ENCODE data around the gene KIF27.
"Not testable (repeated sequence)": the region's sequence is repeated elsewhere in the genome, so short reads cannot be mapped to it uniquely, and the experiment has no call there.

The KIF27 gene

DNA sequence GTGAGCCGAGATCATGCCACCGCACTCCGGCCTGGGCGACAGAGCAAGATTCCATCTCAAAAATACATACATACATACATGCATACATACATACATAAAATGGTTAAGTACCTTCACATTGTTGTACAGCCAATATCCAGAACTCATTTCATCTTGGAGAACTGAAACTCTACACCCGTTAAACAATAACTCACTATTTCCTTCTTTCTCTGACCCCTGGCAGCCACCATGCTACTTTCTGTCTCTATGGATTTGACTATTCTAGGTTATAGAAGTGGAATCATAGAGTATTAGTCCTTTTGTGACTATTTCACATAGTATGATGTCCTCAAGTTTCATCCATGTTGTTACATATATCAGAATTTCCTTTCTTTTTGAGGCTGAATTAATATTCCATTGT, 9.6 kb upstream of the KIF27 start:
- DNase-seq: no peak

DNA sequence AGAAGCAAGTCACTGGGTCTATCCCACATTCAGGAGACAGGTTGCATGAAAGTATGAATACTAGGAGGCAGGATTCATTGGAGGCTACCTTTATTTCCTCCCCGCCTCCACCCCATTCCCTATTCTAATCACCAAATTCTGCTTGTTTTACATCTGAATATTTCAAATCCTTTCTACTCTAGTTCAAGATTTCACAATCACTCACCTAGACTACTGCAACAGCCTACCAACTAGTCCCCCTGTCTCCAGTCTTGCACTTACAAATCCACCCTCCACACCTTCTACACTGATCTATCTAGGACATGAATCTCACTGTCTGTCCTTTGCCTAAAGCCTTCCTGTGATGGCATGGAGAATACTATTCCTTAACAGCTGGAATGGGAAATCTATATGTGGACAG, 6.4 kb upstream of the KIF27 start:
- DNase-seq: no peak

DNA sequence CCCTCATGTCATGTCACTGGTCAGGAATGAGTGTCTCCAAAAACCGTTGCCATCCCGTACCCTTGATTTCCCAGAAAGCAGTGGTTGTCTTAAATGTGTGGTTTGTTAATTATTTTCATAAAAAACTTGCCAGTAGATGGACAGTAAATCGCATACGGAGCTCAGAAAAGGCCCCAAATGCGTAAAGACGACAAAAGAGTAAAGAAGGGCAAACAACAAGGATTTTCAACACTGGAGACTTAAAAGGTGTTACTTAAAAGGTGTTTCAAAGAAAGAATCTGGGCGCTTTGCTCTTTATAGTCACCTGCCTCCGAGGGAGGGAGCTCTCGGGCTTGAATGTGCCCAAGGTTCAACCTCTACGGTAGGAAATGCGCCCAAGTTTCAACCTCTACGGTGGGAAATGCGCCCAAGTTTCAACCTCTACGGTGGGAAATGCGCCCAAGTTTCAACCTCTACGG, 734 bp downstream of the KIF27 start:
- no peak for DNase-seq

GRCh38 chr9:83919111-83919510, 2.1 kb downstream of the KIF27 start:
- no peak for DNase-seq

DNA sequence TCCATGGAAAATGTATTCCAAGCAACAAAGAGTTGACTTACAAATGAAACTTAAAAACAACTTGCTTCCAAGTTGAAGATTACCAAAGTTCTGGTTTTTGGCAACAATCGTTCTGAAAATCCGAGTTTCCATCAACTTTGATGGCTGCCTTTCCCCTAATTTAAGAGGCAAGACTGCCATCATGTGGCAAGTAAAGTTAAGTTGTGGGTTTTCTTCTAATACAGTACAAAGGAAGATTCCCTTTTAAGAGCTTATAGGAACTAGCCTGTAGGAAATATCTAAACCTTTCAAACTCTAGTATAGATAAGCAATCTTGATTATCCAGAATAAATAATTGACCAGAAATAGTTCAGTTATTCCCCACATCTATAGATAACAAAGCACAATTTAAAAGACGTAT, 9.0 kb downstream of the KIF27 start:
- peak; percentile 45 for DNase-seq

GRCh38 chr9:83906144-83906543, 15.1 kb downstream of the KIF27 start:
- no peak for DNase-seq

GRCh38 chr9:83900615-83901014, 20.6 kb downstream of the KIF27 start:
- not testable (repeated sequence) for DNase-seq

GRCh38 chr9:83894301-83894700, 26.9 kb downstream of the KIF27 start:
- not testable (repeated sequence) for DNase-seq

DNA sequence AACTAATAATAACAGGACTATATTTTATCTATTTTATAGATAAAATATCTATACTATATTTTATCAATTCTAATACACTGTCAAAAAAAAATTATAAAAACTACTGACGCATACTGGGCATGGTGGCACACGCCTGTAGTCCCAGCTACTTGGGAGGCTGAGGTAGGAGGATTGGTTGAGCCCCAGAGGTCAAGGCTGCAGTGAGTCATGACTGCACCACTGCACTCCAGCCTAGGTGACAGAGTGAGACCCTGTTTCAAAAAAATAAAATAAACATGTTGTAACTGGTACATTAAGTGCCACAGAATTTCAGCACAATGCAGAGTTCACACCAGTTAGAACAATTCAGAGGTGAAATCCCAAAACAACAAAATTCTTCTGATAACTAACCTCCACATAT, 34.7 kb downstream of the KIF27 start:
- DNase-seq: not testable (repeated sequence)

- not testable (repeated sequence) for DNase-seq
Measured at GRCh38 chr9:83885559-83886240, 35.5 kb downstream of the KIF27 start.

DNA sequence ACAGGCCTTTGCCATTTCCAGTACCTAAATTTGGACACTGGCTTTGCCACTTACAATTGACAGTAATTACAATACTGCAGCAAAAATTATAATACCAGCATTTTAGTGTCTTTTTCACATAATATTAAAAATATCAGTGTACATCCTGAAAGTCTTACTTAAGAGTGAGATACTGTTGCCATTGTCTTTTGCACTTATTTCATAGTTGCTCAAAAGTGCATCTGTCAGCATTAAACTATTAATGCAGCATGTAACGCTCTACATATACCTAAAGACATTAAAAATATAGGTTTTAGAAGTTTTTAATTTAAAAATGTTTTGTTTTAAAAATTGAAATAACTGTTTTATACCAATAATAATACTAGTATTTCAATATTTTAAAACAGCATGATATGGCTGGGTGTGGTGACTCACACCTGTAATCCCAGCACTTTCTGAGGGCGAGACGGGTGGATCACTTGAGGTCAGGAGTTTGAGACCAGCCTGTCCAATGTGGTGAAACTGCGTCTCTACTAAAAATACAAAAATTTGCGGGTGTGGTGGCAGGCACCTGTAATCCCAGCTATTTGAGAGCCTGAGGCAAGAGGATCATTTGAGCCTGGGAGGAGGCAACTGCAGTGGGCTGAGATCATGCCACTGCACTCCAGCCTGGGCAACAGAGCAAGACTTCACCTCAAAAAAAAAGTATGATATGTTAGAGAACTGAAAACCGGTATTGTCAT, 39.4 kb downstream of the KIF27 start:
- not testable (repeated sequence) for DNase-seq

DNA sequence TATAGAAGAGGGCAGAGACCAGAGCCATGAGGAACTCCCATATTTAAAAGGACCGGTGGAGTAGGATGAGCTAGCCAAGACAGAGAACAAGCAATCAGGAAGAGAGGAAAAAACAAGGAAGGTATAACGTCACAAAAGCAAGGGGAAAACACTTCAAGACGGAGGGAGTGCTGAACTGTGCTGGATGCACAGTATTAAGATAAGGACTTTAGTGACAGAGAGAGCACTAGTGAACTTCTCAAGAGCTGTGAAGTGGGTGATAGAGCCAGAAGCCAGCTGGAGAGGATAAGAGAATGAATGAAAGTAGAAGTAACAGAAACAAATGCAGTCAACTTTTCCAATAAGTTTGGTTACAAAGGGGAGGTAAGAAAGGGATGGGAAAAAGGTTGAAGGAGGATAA, 45.7 kb downstream of the KIF27 start:
- DNase-seq: not testable (repeated sequence)

DNA sequence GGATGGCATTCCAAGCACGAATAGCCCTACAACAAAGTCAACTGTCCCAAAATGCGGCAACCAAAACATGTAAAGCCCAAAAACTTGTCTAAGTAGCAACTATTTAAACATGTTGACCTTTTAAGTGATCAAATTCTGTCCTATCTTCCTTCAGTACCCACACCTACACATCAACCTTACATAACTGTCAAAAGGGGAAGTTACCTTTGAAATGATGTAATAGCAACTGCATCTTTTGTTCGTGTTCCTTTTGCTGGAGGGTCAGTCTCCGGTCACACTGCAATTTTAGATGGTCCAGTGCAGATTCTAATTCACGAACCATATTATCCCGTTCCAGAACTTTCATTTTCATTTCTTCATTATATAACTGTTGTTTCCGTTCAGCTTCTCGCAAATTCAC, 71.3 kb downstream of the KIF27 start:
- DNase-seq: not testable (repeated sequence)

DNA sequence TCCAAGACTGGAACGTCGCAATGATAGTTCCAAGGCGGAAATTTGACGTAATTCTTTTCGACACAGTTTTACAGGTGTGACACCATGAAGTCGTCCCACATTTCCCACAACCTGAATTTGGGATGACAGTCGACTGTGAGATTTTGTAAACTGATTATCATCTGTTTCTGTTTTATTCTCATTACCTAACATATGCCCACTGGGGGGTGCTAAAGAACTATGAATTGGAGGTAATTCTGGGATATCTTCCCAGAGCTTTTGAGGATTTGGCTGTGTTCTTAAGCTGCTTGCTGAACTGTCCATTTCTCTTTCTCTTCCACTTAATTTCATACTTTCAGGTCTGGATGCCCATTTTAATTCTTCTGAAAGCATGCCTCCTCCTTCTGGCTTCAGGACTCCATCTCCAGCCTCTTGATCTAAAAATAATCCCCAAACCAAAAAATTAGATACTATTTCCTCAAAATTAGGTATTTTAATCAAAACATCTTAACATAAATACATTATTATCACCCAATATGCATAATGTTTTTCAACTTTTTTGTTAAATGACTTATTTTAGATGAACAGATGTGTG, 84.1 kb downstream of the KIF27 start:
- not testable (repeated sequence) for DNase-seq

DNA sequence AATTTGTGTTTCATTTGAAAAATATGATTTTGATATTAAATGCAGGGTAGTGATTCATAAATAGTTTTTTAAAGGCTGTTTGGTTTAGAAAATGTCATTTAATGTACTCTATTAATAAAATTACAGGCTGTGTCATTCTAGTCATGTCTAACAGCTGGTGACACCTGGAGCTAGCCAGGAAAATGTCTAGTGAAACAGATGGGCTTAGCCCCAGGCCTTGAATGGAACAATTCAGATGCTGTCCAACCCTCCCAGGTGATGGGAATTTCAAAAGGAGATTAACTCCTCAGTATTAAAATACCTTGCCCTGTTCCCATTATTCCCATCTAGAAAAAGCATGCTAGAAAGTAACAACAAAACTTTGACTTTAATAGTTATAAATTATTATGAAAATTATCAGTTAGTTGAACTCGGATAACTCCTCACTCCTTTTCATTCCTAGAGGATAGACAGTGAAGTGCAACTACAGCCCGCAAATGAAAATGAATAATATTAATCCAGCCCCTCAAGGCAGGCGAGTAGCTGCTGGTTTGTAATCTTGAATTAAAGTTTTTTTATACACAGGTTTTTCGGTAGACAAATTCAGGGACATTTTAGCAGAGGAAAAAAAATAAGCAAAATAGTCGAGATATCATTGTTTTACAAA, 90.7 kb downstream of the KIF27 start:
- DNase-seq: not testable (repeated sequence)

DNA sequence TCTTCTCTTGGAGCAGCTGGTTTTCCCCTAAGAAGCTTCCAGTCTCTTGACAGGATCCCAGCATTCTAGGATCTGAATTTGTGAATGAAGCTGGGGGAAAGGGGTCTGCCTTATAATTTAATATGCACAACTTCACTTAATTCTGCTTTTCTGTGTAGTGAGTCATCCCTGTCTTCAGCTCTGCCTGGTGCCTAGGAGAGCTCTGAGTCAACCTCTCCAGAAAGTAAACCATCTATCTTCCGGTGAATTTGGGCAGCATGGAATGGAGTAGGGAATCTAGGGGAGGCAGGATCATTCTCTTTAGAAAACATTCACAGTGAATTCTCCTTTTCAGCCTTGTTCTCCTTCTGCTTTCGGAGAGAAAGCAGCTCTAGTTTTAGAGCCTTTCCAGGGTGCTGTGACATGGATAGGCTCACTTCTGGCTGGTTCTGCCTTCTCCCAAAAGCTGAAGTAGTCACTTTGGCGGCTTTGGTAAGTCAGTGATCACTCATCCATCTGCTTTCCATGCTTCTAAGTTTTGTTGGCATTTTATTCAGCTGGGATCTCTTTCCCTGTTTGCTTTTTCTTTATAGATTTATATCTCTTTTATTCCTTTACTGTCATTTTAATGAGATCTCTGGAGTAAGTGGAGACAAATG, 96.1 kb downstream of the KIF27 start:
- not testable (repeated sequence) for DNase-seq

DNA sequence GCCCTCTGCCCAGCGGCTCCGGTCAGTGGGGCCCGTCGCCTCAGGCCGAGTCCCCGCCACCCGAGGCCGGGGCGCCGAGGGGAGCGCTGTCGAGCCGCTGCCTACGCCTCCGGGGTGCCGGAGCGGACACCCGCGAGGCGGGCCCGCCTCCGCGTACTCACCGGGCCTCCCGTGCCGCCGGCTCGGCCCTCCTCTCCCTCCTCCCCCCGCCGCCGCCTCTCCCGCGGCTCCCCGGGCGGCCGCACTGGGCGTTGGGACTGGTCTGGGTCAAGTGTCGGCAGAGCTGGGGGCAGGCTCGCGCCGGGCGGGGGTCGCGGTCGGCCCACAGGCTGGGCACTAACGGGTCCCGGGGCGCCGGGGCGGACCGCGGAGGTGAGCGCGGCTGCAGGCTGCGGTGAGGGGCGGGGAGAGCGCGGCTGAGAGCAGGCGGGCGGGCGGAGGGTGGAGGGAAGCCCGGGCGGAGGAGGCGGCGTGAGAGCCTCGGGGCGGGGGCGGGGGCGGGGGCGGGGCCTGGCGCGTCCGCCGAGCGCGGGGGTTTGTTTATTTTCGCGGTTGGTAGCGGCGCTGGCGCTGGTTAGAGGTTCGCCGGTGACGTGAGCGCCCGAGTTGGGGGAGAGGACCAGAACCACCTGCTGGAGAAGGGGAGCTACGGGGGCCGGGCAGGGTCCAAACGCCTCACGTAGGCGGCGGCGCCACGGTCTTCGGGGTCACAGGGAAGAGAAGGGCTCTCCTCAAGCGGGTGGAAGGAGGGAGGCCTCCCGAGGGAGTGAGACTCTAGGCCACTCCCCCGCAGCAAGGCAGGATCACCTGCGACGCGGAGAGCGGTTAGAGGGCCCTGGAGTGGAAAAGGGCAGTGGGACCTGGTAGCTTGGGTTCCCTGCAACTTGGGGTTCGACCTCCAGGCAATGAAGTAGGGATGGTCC, 103.6 kb downstream of the KIF27 start, which contains the start of gene GKAP1:
GKAP1 (minus strand) TSS at position 414 of the 923 bp plus-strand sequence. CDS start 11,252 bp downstream, outside the sequence.
- DNase-seq: peak; percentile 81

- DNase-seq: not testable (repeated sequence)
Measured at GRCh38 chr9:83817011-83817355, 104.2 kb downstream of the KIF27 start.

DNA sequence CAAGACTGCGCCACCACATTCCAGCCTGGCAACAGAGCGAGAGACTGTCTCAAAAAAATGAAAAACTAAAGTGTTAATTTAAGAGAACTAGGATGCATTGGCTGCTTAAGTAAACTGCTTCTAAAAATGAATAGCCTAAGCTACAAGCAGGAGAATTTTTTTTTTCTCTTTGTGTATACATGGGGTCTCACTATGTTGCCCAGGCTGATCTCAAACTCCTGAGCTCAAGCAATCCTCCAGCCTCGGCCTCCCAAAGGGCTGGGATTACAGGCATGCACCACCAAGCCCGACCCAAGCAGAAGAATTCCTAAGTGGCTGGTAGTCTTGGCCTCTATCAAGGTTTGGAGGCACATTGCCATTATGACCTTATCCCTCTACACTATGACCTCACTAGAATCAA, 106.1 kb downstream of the KIF27 start:
- DNase-seq: not testable (repeated sequence)

- not testable (repeated sequence) for DNase-seq
Measured at GRCh38 chr9:83809213-83809612, 112.0 kb downstream of the KIF27 start.

GRCh38 chr9:83804454-83804853, 116.8 kb downstream of the KIF27 start:
- DNase-seq: not testable (repeated sequence)

DNA sequence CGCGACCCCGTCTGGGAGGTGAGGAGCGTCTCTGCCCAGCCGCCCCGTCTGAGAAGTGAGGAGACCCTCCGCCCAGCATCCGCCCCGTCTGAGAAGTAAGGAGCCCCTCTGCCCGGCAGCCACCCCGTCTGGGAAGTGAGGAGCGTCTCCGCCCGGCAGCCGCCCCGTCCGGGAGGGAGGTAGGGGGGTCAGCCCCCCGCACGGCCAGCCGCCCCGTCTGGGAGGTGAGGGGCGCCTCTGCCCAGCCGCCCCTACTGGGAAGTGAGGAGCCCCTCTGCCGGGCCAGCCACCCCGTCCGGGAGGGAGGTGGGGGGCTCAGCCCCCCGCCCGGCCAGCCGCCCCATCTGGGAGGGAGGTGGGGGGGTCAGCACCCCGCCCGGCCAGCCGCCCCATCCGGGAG, 117.3 kb downstream of the KIF27 start:
- not testable (repeated sequence) for DNase-seq
